ENCODE results near the gene ZNF491. TPM values are rescaled to one million over a fixed set of nuclear protein-coding genes. Genes with fewer than 3 reads are reported as not detected.

ZNF491 gene
- total and polyA plus RNA-seq, 9 of the 15 experiments (the other 6 are each of a cell fraction or from before 2014, with no cell fraction given), result 0.19 to 0.95 (median 0.39) TPM; not detected in 1

DNA sequence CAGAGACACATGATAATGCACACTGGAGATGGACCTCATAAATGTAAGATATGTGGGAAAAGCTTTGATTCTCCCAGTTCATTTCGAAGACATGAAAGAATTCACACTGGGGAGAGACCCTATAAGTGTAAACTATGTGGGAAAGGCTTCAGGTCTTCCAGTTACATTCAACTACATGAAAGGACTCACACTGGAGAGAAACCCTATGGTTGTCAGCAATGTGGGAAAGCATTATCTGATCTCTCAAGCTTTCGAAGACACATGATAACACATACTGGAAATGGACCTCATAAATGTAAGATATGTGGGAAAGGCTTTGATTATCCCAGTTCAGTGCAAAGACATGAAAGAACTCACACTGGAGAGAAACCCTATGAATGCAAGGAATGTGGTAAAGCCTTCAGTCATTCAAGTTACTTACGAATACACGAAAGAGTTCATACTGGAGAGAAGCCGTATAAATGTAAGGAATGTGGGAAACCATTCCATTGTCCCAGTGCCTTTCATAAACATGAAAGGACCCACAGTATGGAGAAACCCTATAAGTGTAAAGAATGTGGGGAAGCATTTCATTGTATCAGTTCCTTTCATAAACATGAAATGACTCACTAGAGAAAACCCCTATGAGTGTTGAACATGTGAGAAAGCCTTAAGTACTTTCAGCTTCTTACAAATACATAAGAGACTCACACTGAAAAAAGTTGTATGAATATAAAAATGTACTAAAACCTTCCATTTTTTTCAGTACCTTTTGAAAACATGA is 16.8 kb upstream of the ZNF491 start:
- DNase-seq (ENCODE audit: extremely low read depth in 1 of 4, low spot score in 3 of 4) (no peak), FAIRE-seq (no peak), ATAC-seq (no peak)
- Histone ChIP-seq H3K36me3 (ENCODE audit: control insufficient read depth, insufficient read depth, low read length) (peaks cover 53% of the 10 kb centered on the region), H3K9me1 (ENCODE audit: control insufficient read depth, insufficient read depth, low read length) (no peaks in the 10 kb centered on the region), H3K4me2 (ENCODE audit: insufficient read depth, low read length) (no peak overlapping the region), H3K4me3 (no peak overlapping the region), H3K4me1 (replicated peaks in 1 of 2; ENCODE audit: control insufficient read depth in 2 of 2, insufficient read depth in 2 of 2, low read length in 2 of 2) (no peaks in the 10 kb centered on the region), H3K79me2 (ENCODE audit: control insufficient read depth, insufficient read depth, low read length) (no peaks in the 10 kb centered on the region), H3K27ac (ENCODE audit: extremely low read depth, low read depth, low read length) (no peak overlapping the region), H3K9me3 (replicated peaks; ENCODE audit: control insufficient read depth, insufficient read depth, low read depth, low read length) (peaks cover 41% of the 10 kb centered on the region), H3K9ac (ENCODE audit: insufficient read depth in 1 of 2, low read depth in 2 of 2, low read length in 2 of 2) (no peak overlapping the region), H3K27me3 (ENCODE audit: control insufficient read depth in 2 of 2, insufficient read depth in 2 of 2, low read length in 2 of 2) (no peaks in the 10 kb centered on the region), H4K20me1 (replicated peaks; ENCODE audit: control insufficient read depth, insufficient read depth, low read length) (no peaks in the 10 kb centered on the region), H2AFZ (ENCODE audit: low read depth, low read length) (no peak overlapping the region)
- no TSS peak for BruUV-seq (replicated peaks)
- CTCF ChIA-PET (ENCODE audit: low intra/inter-chr PET ratio), result no interaction called here
- in situ Hi-C loops (cut with MboI) (no loop called here), intact Hi-C loops (cut with micrococcal nuclease) (no loop called here)
- WGBS (ENCODE audit: insufficient coverage, low coverage, missing lambda C conversion rate), result 91% methylated on average over 5 of the region's 5 CpGs
- POLR2A ChIA-PET, result no interaction called here
- TF ChIP-seq, protein P1, sequence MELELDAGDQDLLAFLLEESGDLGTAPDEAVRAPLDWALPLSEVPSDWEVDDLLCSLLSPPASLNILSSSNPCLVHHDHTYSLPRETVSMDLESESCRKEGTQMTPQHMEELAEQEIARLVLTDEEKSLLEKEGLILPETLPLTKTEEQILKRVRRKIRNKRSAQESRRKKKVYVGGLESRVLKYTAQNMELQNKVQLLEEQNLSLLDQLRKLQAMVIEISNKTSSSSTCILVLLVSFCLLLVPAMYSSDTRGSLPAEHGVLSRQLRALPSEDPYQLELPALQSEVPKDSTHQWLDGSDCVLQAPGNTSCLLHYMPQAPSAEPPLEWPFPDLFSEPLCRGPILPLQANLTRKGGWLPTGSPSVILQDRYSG (tag; conservative IDR thresholded peaks at IDR 0.05; ENCODE audit: low read depth), result no peak
- TF ChIP-seq CBX3 (IDR thresholded peaks at IDR 0.05; ENCODE audit: borderline replicate concordance in 1 of 2, low read length in 2 of 2), result peak in 1 of 2 experiments; percentile 93; a peak in 2 of 3 replicates
- peak; percentile 96 for TF ChIP-seq TRIM28 (IDR thresholded peaks at IDR 0.05)
- no peak for TF ChIP-seq FIP1L1 (IDR thresholded peaks at IDR 0.05; ENCODE audit: low read depth, low read length, poor library complexity, severe bottlenecking)
- peak; percentile 99 for TF ChIP-seq ZNF75A (CRISPR knock-in tag; IDR thresholded peaks at IDR 0.05)
- TF ChIP-seq, protein P2, sequence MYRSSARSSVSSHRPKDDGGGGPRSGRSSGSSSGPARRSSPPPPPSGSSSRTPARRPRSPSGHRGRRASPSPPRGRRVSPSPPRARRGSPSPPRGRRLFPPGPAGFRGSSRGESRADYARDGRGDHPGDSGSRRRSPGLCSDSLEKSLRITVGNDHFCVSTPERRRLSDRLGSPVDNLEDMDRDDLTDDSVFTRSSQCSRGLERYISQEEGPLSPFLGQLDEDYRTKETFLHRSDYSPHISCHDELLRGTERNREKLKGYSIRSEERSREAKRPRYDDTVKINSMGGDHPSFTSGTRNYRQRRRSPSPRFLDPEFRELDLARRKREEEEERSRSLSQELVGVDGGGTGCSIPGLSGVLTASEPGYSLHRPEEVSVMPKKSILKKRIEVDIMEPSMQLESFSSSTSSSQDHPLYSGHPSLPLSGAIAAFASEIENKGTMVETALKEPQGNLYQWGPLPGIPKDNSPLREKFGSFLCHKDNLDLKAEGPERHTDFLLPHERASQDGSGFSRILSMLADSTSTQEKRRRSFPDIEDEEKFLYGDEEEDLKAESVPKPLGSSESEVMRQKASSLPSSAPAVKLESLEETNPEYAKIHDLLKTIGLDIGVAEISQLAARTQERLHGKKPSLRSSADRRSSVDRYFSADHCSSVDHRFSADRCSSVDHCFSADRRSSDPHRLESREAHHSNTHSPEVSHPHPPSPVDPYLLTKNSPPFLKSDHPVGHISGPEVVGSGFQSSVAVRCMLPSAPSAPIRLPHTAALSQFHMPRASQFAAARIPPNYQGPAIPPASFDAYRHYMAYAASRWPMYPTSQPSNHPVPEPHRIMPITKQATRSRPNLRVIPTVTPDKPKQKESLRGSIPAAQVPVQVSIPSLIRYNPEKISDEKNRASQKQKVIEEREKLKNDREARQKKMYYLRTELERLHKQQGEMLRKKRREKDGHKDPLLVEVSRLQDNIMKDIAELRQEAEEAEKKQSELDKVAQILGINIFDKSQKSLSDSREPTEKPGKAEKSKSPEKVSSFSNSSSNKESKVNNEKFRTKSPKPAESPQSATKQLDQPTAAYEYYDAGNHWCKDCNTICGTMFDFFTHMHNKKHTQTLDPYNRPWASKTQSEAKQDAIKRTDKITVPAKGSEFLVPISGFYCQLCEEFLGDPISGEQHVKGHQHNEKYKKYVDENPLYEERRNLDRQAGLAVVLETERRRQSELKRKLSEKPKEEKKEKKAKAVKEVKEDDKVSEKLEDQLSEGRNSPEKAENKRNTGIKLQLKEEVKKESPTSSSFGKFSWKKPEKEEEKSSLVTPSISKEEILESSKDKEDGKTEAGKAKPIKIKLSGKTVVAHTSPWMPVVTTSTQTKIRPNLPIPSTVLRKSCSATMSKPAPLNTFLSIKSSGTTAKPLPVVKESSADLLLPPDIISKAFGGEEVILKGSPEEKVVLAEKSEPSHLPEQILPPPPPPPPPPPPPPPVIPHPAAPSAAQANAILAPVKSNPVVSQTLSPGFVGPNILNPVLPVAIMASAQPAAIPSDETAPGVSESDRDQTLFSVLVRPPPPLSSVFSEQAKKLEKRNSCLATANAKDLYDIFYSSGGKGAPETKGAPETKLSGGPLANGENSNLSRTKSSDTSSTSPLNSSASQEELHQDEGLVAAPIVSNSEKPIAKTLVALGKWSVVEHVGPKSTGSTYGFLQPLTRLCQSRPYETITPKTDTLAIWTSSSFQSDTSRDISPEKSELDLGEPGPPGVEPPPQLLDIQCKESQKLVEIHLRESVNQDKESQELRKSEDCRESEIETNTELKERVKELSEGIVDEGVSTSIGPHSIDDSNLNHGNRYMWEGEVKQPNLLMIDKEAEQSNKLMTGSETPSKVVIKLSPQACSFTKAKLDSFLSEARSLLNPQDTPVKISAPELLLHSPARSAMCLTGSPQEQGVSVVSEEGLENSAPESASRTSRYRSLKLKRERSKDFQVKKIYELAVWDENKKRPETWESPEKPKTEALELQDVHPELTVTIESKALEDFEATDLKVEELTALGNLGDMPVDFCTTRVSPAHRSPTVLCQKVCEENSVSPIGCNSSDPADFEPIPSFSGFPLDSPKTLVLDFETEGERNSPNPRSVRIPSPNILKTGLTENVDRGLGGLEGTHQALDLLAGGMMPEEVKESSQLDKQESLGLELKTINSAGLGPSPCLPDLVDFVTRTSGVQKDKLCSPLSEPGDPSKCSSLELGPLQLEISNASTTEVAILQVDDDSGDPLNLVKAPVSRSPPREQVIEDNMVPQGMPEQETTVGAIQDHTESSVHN (IDR thresholded peaks at IDR 0.05; ENCODE audit: borderline replicate concordance in 1 of 2, low read depth in 1 of 2), result peak in 1 of 2 experiments; percentile 18; a peak in 1 of 4 replicates
- peak; percentile 64 for TF ChIP-seq TEAD4 (IDR thresholded peaks at IDR 0.05; ENCODE audit: low read length)
- TF ChIP-seq TEAD4 (CRISPR knock-in tag; IDR thresholded peaks at IDR 0.05; ENCODE audit: borderline replicate concordance), result no peak

Measured in K562 (cell line).